HG03558 (cell line): Measurements from ENCODE around the gene SEMA3C.

Source experiments
- ATAC-seq: cut with Tn5 transposase; IDR thresholded peaks from one replicate; pipeline ENCODE4 v1.9.1; 2021; ENCODE audit warnings: moderate number of reproducible peaks; ENCODE audit not compliant: unreplicated experiment; ENCODE audit errors: extremely low read depth

SEMA3C gene

DNA sequence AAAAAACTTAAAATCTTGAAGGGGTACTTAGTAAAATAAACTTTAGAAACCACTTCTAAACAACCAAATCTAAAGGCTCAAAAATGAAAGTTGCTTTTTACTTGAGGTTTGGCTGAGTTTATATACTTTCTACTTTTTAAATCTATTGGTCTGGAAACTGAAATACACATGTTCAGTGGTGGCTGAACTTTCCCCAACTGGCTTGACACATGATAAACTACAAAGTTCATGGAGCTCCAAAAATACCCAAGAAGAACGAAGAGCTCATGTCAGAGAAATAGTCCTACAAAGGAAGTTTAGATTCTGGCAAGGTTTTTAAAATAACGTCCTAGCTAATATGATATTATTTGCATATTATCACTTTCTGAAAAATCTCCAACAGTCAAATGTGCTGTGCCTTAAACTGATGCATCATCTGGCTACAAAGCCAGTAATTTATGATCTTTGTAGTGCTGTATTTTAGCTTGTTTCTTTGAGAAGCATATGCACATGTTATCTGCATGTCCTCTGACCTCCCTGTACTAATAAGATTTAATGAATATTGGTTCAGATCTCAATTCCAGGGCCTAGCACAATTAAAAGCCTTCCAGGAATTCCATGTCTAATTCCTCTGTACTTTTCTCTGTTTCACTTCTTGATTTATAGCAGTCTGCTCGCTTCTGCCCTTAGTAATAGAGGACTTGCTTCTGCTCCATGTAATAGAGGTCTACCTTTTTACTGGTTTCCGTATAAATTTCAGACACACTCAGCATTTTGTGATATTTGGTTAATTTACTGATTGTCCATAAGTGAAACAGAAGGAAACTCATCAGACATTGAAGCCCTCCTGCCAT is 28.2 kb downstream of the SEMA3C start:
- no peak for ATAC-seq

DNA sequence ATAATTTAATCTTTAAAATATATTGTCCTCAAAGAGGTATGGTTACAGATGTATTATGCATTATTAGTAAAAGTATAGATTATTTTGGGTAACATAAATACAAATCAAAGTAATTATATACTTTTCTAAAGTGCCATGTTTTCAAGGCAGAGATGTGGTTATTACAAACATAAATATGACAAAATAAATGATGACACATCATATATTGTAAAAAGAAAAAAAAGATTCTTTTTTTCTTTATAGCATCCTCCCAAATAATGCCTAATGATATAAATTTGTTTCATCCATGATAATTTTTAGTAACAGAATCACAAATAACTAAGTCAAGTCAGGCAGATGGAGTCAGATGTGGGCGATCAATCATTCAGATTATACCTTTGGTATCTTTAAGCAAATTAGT is 29.3 kb downstream of the SEMA3C start:
- ATAC-seq, result no peak

DNA sequence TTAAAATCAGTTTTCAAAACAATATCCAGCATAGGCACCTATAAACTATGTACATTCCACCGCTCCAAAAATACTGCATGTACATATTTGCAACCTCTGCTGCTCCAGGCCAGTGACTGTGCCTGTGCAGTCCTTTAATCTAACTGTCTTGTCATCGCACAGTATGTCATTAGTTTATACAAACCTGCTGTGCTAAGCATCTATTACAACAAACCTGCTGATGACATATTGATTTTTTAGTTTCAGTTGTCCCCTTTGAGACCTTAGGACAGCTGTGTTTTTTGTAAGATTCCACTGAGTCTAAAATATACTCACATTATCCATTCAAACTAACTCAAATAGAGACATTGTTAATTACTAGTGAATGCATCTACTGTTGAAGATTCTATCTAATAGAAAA is 33.1 kb downstream of the SEMA3C start:
- no peak for ATAC-seq

DNA sequence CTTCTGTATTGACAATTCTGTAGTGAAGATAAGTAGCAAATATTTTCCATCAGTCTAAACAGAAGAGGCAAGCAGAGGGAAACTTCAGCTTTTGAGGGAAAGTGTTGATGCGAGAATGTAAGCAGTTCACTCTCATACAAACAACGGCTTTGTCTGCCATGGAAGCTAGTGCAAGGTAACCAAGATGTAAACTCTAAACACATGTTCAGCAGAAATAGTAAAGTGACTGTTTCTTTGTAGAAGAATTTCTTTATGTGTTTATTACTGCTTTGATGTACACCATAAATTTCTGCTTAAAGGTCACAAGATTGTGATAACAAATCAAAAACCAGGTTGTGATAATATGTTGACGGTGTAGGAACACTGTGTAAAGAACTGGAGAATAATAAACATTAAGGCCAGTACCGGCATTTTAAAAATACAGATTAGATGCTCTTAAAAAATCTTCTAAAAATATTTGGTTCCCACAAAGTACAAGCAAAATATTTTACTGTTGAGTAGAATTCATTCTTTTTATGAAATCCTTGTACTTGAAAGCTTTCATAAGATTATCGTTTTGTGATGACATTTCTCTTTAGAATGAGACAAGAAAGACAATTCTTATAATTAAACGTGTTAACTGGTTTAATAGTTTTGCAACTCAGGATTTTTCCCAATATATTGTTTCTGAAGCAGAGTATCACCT is 34.2 kb downstream of the SEMA3C start:
- ATAC-seq, result no peak

DNA sequence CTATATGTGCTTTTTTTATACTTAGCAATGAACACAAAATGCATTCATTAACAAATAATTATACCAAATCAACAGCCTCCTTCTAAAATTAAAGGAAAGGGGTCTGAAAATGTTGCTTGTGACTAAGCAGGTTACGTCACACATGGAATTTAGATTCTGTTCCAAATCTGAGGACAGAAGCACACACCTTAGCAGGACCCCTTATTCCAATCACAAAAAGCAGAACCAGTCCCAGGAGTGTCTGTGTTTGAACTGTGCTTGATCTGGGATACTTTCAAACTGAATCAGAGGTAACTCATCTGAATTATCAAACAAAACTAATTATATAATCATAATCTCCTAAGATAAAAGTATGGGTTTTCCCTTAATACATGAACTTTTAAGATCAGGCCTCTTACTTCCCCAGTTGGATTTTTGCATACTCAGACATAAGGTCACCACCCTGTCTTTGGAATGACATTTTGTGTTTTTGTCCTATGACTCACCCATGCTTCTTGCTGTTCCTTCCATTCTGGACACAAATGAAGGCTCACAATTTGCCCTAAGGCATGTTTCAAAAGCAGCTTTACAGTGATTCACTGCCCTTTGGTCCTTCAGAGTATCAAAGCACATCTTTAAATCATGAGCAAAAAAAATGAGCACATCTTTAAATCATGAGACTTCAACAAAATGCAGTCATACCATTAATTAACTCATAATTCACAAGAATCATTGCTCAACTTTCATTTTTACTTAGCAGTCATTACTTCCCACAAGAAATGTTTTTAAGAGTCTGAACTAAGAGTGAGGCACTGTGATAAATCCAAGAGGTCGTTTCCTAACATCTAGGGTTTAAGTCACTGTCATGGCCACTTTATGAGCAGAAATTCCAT is 35.5 kb downstream of the SEMA3C start:
- ATAC-seq, result no peak

DNA sequence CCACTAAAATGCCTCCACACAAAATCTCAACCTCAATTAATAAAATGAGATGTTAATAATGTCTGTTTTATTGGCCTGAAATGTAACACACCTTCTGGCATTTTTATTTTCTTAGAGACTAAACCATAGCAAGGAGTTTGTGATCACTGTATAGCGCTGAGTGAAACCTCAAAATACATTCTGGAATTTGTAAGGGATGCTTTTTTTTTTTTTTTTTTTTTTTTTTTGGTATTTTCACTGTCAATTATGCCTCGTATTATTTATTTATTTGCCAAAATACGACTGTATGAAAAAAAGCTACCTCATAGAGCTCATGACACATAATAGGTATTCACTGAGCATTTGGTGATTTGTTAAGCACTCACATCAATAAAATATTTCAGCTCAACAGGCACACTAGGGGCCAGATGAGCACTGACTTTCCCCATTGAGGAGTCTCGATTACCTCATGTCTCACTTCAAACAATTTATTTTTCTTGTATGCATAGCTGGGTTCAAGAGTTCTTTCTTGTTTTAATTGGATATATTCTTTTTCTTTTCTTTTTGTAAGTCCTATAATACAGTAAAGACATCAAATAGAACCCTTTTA is 36.5 kb downstream of the SEMA3C start:
- no peak for ATAC-seq

DNA sequence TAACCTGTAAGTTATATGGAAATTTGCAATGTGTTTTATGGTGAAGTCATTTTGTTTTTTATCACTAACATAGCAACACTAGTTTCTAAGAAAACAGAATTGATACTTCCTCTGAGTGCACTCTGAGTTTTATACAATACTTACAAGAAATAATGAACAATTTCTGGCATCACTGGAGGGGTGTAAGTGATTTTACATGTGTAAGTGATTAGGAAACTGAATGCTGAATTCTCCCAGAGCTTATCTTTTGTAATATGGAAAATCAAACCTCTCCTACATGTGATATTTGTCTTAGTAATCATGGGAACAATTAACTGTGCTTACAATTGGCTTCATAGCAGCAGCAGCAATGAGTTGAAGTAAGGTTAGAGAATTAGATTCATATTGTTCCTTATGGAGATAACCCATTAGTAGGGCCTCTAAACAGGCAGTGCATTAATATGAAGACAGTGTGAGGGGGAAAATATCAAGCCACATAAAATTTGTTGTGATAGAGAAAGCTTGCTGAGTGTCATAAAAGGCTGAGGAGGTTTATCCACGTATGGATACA is 37.4 kb downstream of the SEMA3C start:
- ATAC-seq, result no peak

DNA sequence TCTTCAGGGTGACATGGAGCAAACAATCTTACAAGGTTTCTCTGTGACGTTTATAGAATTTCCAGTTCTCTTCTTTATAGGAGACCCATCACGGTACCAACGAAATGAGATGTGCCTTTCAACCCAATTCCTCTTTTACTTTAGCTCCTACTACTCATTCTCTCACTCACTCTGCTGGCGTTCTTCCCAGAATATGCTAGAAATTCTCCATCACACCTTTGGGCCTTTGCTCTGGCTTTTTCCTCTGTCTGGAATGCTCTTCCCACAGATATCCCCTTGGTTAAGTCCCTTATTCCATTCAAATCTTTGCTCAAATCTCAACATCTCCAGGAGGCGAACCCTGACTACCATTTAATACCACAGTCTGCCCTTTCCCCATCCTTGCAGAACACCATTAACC is 39.0 kb downstream of the SEMA3C start:
- ATAC-seq, result no peak

DNA sequence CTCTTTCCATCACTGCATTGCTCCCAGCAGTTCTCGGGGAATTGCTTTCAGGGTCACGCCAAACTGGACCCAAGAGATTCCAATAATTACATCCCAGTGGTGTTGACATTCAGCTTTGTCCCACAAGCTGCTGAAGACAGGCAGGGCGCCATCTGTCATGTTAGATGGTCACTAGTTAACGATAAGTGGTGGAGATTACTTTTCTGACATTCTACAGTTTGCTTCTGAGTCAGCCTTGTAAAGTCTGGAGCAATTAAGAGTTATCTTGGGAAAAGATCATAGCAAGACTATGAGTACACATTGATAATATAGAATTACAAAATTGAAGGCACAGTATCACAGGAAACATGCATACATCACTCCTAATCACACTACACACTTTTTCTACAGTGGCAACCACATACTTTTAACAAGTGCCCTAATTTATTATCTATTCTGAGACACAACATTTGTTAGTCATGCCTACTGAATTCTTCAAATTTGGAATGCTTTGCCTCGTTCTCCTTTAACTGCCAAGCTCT is 41.9 kb downstream of the SEMA3C start:
- no peak for ATAC-seq

DNA sequence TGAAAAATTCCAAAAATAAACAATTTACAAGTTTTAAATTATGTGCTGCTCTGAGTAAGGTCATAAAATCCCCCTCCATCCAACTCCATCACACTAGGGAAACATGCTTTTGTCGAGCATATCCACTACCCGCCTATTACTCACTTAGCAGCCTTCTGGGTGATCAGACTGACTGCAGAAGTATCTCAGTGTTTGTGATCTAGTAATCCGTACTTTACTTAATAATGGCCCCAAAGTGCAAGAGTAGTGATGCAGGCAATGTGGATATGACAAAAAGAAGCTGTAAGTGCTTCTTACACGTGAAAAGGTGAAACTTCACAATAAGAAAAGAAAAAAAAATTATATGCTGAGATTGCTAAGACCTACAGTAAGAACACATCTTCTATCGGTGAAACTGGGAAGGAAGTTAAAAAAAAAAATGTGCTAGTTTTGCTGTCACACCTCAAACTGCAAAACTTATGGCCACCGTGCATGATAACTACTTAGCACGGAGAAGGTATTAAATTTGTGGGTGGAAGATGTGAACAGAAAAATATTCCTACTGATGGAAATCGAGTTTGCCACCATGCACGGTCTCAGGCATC is 43.2 kb downstream of the SEMA3C start:
- ATAC-seq, result no peak

DNA sequence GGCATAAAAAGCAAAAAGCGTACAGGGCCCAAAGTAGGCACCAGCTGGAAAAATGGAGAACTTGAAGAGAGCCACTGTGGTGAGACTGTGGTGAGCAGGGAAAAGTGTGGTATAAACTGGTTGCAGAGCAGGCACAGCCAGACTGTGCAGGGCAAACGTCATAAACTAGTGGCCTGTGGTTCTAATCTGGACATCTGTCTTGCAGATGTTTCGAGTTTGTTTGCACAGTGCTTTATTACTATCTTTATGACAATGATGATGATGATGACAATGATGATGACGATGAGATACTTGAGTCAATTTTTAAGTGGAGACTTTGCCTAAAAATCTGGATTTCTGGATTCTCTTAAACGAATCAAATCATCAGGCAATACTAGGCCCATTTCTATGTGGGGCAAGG is 45.7 kb downstream of the SEMA3C start:
- no peak for ATAC-seq

DNA sequence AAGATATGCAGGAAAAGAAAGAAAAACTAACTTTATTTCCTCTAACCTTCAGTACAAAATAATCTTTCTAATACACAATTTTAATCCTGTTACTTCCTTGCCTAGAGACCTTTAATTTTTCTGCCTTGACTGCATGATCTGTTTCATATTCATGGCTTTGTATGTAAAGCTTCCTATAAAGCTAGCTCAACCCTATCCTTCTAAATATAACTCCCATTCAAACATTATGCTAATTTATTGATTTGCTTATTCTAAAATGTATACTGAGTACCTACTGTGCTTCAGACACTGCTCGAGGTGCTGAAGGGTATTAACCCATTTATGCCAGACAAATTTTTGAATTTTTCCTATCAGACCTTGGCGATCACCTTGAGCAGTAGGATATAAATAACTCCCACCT is 47.6 kb downstream of the SEMA3C start:
- ATAC-seq, result no peak

DNA sequence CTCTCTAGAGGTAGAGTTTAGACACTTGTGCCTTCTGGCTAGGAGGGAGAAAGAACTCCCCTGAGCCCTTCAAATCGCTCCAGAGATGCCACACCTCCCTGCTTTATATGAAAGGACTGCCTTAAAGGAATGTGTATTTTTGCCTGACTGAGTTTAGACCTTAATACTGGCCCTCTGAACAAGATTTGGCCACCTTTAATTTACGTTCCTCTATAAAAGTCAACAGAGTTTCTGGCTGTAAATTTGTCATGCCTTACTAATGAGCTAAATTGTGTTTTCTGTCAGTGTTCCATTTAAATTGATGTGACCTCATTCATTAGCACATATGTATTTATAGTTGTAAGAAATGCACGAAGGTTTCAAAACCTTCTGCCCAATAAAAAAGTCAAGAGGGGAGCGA is 48.0 kb downstream of the SEMA3C start:
- no peak for ATAC-seq

DNA sequence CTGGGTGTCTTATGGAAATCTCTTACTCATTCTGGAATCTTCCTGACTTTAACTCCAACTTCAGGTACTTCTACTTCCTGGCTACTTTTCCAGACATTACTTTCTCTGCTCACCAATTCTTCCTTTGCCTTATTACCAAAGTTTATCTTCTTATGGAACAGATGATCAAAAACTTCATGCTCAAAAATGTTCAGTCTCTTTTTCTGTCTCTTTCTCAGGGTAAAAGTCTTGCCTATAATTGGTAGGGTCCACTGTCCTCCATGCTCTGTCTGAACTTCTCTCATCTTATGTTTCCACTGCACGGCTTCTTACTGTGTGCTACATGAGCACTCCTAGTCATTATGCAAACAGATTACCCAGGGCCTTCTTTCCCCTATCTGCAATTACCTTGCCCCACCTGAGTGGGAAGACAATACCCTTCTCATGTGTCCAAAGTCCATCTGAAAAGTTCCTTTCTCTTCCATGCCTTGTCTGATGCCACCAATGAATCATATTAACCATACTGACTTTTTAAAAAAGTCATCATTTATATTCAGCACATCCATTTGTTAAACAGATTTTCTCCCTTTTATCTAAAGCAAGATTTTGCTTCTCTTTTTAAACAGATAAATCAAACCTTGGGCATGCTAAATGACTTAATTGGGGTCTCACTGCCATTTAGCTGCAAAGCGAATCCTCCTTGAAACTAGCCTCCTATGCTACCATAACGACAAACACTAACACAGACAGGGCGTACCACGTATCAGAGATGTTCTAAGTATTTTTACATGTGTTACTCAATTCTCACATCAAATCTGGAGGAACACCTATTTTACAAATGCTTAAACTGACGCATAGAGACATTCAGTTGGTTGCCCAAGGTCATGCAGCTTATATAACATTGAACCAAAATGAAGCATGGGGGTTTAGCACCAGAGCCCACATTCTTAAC is 48.8 kb downstream of the SEMA3C start:
- ATAC-seq, result no peak

DNA sequence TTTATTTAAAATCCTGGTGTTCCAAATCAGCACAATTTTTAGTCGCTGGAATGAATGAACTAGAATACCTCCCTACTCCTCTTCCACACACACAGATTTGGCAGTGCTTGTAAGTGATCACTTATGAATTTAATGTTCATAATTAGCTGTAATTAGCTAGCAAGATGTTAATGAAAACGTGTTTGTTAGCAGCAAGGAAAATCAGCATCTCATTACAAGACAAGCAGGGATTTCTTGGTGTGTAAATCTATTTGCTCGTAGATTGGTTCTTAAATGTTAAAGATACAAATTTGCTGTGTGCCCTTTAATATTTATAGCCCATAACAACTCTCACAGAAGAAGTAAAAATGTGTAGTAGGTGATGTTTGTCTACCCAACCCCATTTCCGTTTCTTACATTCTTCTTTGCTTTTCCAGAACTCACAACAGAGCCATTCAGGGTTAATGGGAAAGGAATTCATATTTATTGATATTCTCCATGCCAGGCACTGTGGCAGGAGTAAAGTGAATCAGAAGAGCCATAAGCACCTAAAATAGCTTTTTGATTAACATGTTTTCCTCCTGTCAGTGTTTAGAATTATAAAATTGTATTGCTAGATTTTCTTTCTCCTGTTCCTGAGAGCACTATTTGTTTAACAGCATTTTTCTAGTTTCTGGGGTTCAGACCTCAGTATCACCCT is 49.6 kb downstream of the SEMA3C start:
- ATAC-seq, result no peak

DNA sequence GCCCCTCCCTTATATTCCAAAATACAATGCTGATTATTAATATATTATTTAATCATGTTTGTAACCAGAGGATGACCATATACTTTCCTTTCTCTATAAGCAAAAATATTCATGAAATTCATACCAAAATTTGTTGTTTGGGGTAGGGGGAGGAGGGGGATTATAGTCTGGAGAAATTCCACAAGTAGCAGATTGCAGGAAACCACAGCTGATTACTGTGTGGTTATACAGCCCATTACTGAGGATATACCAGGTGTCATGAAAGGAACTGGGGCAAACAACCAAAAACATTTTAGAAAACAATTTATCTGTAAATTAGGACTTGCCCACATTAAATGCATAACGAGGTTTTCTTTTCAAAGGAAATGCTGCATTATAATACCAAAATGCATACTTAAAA is 50.3 kb downstream of the SEMA3C start:
- ATAC-seq, result no peak

DNA sequence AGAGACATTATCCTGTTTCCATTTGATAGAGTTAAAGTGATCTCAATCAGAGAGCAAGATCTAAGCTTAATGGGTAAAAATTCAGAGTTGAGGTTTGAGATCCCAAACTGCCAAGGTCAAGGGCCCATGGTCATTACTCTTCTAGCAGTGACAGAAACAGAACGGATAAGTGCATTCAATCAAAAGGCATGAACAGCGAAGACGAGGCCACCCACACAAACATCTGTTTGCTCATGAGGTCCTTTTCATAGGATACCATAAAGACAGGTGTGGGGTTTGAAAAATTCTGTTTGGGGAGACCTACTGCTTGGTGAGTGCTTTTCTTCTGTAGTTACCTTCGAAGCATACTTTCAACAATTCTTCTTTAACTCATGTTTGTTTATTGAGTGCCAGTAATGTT is 58.3 kb downstream of the SEMA3C start:
- ATAC-seq, result no peak
